HepG2 (cell line): ENCODE measurements around the gene SSNA1. TPM values are rescaled to one million over a fixed set of nuclear protein-coding genes. Genes with fewer than 3 reads are reported as not detected.

Experiments
- CCAR2 ChIP-seq: fragments of 200-400 bp; formaldehyde crosslinking; optimal IDR thresholded peaks from 2 replicates; pipeline ENCODE3; 2018; ENCODE audit warnings: low read depth, mild to moderate bottlenecking, low read length, moderate library complexity
- CEBPB ChIP-seq: IDR thresholded peaks from 2 replicates; pipeline ENCODE4 v1.6.1; 2011; ENCODE audit warnings: low read depth, low read length, improper control_type of control experiment, borderline replicate concordance
- GFI1 ChIP-seq: sonication (generic); formaldehyde crosslinking; IDR thresholded peaks from 2 replicates; pipeline ENCODE4 v1.5.0; 2020; ENCODE audit warnings: missing genetic modification reagents, mild to moderate bottlenecking, borderline replicate concordance
- GRHL1 ChIP-seq: sonication (generic); formaldehyde crosslinking; conservative IDR thresholded peaks from 2 replicates; pipeline ENCODE4 v1.8.0; 2022; ENCODE audit warnings: missing genetic modification reagents
- MIXL1 ChIP-seq: IDR thresholded peaks from 2 replicates; pipeline ENCODE4 v1.6.1; 2016
- MXD3 ChIP-seq: IDR thresholded peaks from 2 replicates; pipeline ENCODE4 v1.6.1; 2016; ENCODE audit warnings: mild to moderate bottlenecking, missing biosample characterization, missing genetic modification reagents
- SAP130 ChIP-seq: IDR thresholded peaks from 2 replicates; pipeline ENCODE4 v1.6.1; 2016; ENCODE audit warnings: low read depth
- STAT6 ChIP-seq: sonication (generic); formaldehyde crosslinking; IDR thresholded peaks from 2 replicates; pipeline ENCODE4 v1.4.0; 2020; ENCODE audit warnings: missing genetic modification reagents, mild to moderate bottlenecking, borderline replicate concordance
- TCF7L2 ChIP-seq: IDR thresholded peaks from 2 replicates; pipeline ENCODE4 v1.6.1; 2011; ENCODE audit warnings: mild to moderate bottlenecking, low read depth, low read length, moderate library complexity
- TP53 ChIP-seq: sonication (generic); formaldehyde crosslinking; conservative IDR thresholded peaks from 2 replicates; pipeline ENCODE4 v1.4.0; 2020; ENCODE audit warnings: missing genetic modification reagents
- ZNF331 ChIP-seq: sonication (generic); formaldehyde crosslinking; IDR thresholded peaks from 2 replicates; pipeline ENCODE4 v1.4.0; 2020; ENCODE audit warnings: missing genetic modification reagents
- ZNF547 ChIP-seq: sonication (generic); formaldehyde crosslinking; IDR thresholded peaks from 2 replicates; pipeline ENCODE4 v1.5.1; 2020; ENCODE audit warnings: mild to moderate bottlenecking, missing genetic modification reagents
- ZNF672 ChIP-seq: sonication (generic); formaldehyde crosslinking; IDR thresholded peaks from 2 replicates; pipeline ENCODE4 v1.8.1; 2022; ENCODE audit warnings: missing genetic modification reagents
- ZNF687 ChIP-seq: sonication (generic); formaldehyde crosslinking; IDR thresholded peaks from 2 replicates; pipeline ENCODE4 v1.5.1; 2020; ENCODE audit warnings: mild to moderate bottlenecking, missing genetic modification reagents, moderate library complexity
- ZNF709 ChIP-seq: sonication (generic); formaldehyde crosslinking; IDR thresholded peaks from 2 replicates; pipeline ENCODE4 v1.5.0; 2020; ENCODE audit warnings: mild to moderate bottlenecking, missing genetic modification reagents
- ZNF770 ChIP-seq: sonication (generic); formaldehyde crosslinking; IDR thresholded peaks from 2 replicates; pipeline ENCODE4 v1.5.0; 2020; ENCODE audit warnings: mild to moderate bottlenecking, missing genetic modification reagents
- ZSCAN29 ChIP-seq: sonication (generic); formaldehyde crosslinking; conservative IDR thresholded peaks from 2 replicates; pipeline ENCODE4 v1.4.0; 2020; ENCODE audit warnings: mild to moderate bottlenecking, missing genetic modification reagents
- polyA plus RNA-seq, 8 experiments: library from polyadenylated mRNA; depleted of rRNA in 3 of 8; stranded (reverse) in 7 of 8; unstranded in 1 of 8; fragments of >200 nt; fragmentation: Illumina TruSeq in 4 of 8; extraction: Trizol in 4 of 8; gene quantifications; 2 replicates each; pipeline versions ENCODE4 v1.2.1 to v1.2.3, GENCODE V29; 2011 to 2016; ENCODE audit warnings: low read depth in 4 of 8, missing spikeins in 1 of 8, mixed read lengths in 1 of 8; ENCODE audit not compliant: insufficient read depth in 1 of 8
- total RNA-seq, 5 experiments: library from RNA; depleted of rRNA; stranded (reverse); fragments of >200 nt; fragmentation: Illumina TruSeq; extraction: Trizol; gene quantifications; 2 replicates each; pipeline ENCODE4 v1.2.3, GENCODE V29; 2016; ENCODE audit warnings: low read depth in 1 of 5

SSNA1 gene
- total and polyA plus RNA-seq, 2 of the 13 experiments (the other 11 are each of a cell fraction or from before 2014, with no cell fraction given): 35.9 to 49.4 TPM

- TF ChIP-seq ZNF770 (CRISPR knock-in tag) (0 out of 2 replicates have a peak, but pooled peaks have one; percentile 14), STAT6 (CRISPR knock-in tag) (no peak), ZNF687 (CRISPR knock-in tag) (peak; percentile 77), SAP130 (CRISPR knock-in tag) (peak; percentile 57), MXD3 (peak; percentile 59; the same call in 1 of the 2 replicates), ZNF709 (CRISPR knock-in tag) (no peak), ZSCAN29 (CRISPR knock-in tag) (no peak), TP53 (CRISPR knock-in tag) (no peak), ZNF331 (no peak), ZNF672 (CRISPR knock-in tag) (no peak), TCF7L2 (no peak), CCAR2 (no peak), CEBPB (no peak), MIXL1 (CRISPR knock-in tag) (no peak), ZNF547 (CRISPR knock-in tag) (no peak), GRHL1 (CRISPR knock-in tag) (no peak), GFI1 (no peak)
Measured at GRCh38 chr9:137221506-137222111, 33.1 kb downstream of the SSNA1 start (continued).
